IMR-90 (cell line): ENCODE results near the gene GPR108. TPM values are rescaled to one million over a fixed set of nuclear protein-coding genes. Genes with fewer than 3 reads are reported as not detected.

Experiments used
- ATAC-seq: fragments of 200-7000 bp; cut with Tn5 transposase; 2 replicates; pipeline ENCODE4 v1.9.1; 2020; ENCODE audit warnings: low read depth, mild to moderate bottlenecking, moderate library complexity
- BruUV-seq: library from RNA; stranded (reverse); fragments of 400-500 nt; replicated peaks from 2 replicates; lab custom pipeline; 2021; lab: Mats Ljungman, UMichigan
- CTCF ChIA-PET: fragments of 300-600 bp; formaldehyde crosslinking; extraction: SDS; loops from one replicate; lab custom pipeline; 2021; ENCODE audit warnings: antibody characterized with exemption; lab: Yijun Ruan, JAX
- POLR2A ChIA-PET: fragments of 300-600 bp; sonication (Branson Sonifier 250); formaldehyde crosslinking; loops from one replicate; lab custom pipeline; 2022; ENCODE audit warnings: antibody characterized with exemption; ENCODE audit not compliant: unreplicated experiment; lab: Charles Lee
- DNase-seq: peaks from one replicate; pipeline ENCODE4 v3.0.0; 2013
- H2AFZ ChIP-seq: replicated peaks from 2 replicates; pipeline ENCODE3; 2013; ENCODE audit warnings: low read length, mild to moderate bottlenecking; ENCODE audit not compliant: poor library complexity
- H2AK5ac ChIP-seq: 2 replicates; pipeline ENCODE4 v1.6.1; 2013; ENCODE audit warnings: low read depth, low read length, inconsistent platforms
- H2AK9ac ChIP-seq: replicated peaks from 2 replicates; pipeline ENCODE3; 2013; ENCODE audit warnings: mild to moderate bottlenecking, low read depth, low read length, moderate library complexity; ENCODE audit not compliant: poor library complexity
- H2BK120ac ChIP-seq: 2 replicates; pipeline ENCODE4 v1.6.1; 2013; ENCODE audit warnings: low read depth, low read length, inconsistent platforms
- H2BK15ac ChIP-seq: 3 replicates; pipeline ENCODE4 v1.6.1; 2013; ENCODE audit warnings: low read depth, low read length, inconsistent platforms
- H2BK20ac ChIP-seq: 2 replicates; pipeline ENCODE4 v1.6.1; 2013; ENCODE audit warnings: low read depth, mild to moderate bottlenecking, inconsistent platforms, low read length, moderate library complexity
- H2BK5ac ChIP-seq: 2 replicates; pipeline ENCODE4 v1.6.1; 2013; ENCODE audit warnings: mild to moderate bottlenecking, low read depth, low read length, inconsistent platforms; ENCODE audit not compliant: poor library complexity, severe bottlenecking
- H3K14ac ChIP-seq: replicated peaks from 2 replicates; pipeline ENCODE4 v1.6.1; 2013; ENCODE audit warnings: low read depth, low read length, inconsistent platforms
- H3K18ac ChIP-seq: 2 replicates; pipeline ENCODE4 v1.6.1; 2013; ENCODE audit warnings: low read depth, low read length, control low read depth
- H3K23ac ChIP-seq: 2 replicates; pipeline ENCODE4 v1.6.1; 2013; ENCODE audit warnings: low read depth, low read length, inconsistent platforms
- H3K27ac ChIP-seq: 2 replicates; pipeline ENCODE4 v1.5.1; 2013; ENCODE audit warnings: mild to moderate bottlenecking, control low read depth, low read length; ENCODE audit not compliant: insufficient read depth
- H3K27me3 ChIP-seq: 2 replicates; pipeline ENCODE4 v1.6.1; 2013; ENCODE audit warnings: low read length; ENCODE audit not compliant: control insufficient read depth, insufficient read depth
- H3K36me3 ChIP-seq: 2 replicates; pipeline ENCODE4 v1.6.1; 2013; ENCODE audit warnings: low read length, mixed read lengths; ENCODE audit not compliant: control insufficient read depth, insufficient read depth
- H3K4ac ChIP-seq: 2 replicates; pipeline ENCODE4 v1.6.1; 2013; ENCODE audit warnings: low read depth, low read length, inconsistent platforms
- H3K4me1 ChIP-seq: 2 replicates; pipeline ENCODE4 v1.6.1; 2013; ENCODE audit warnings: low read length, mixed read lengths; ENCODE audit not compliant: control insufficient read depth, insufficient read depth
- H3K4me2 ChIP-seq: 2 replicates; pipeline ENCODE4 v1.6.1; 2013; ENCODE audit warnings: low read depth, mild to moderate bottlenecking, control low read depth, low read length, moderate library complexity
- H3K4me3 ChIP-seq: 2 replicates; pipeline ENCODE4 v1.5.1; 2013; ENCODE audit warnings: low read depth, mild to moderate bottlenecking, control low read depth, low read length, moderate library complexity; ENCODE audit not compliant: insufficient read depth
- H3K56ac ChIP-seq: 2 replicates; pipeline ENCODE4 v1.6.1; 2013; ENCODE audit warnings: low read length, inconsistent platforms; ENCODE audit not compliant: insufficient read depth; ENCODE audit errors: extremely low read depth
- H3K79me1 ChIP-seq, 2 experiments: 2 replicates each; pipeline ENCODE4 v1.6.1; 2013; ENCODE audit warnings: low read length in 2 of 2, inconsistent platforms in 1 of 2, low read depth in 1 of 2
- H3K9ac ChIP-seq: 2 replicates; pipeline ENCODE4 v1.6.1; 2013; ENCODE audit warnings: low read depth, low read length, control low read depth
- H3K9me1 ChIP-seq: 2 replicates; pipeline ENCODE4 v1.6.1; 2013; ENCODE audit warnings: low read length, inconsistent platforms; ENCODE audit not compliant: insufficient read depth
- H3K9me3 ChIP-seq: 2 replicates; pipeline ENCODE4 v1.6.1; 2013; ENCODE audit warnings: low read length; ENCODE audit not compliant: control insufficient read depth, insufficient read depth
- H4K20me1 ChIP-seq: 2 replicates; pipeline ENCODE4 v1.6.1; 2013; ENCODE audit warnings: low read length, inconsistent platforms; ENCODE audit not compliant: insufficient read depth
- H4K5ac ChIP-seq: 2 replicates; pipeline ENCODE4 v1.6.1; 2013; ENCODE audit warnings: mild to moderate bottlenecking, low read depth, low read length, control low read depth
- H4K8ac ChIP-seq, 2 experiments: 2 replicates each; pipeline ENCODE4 v1.6.1; 2013; ENCODE audit warnings: low read depth in 2 of 2, low read length in 2 of 2, control low read depth in 1 of 2, inconsistent platforms in 1 of 2
- H4K91ac ChIP-seq: 2 replicates; pipeline ENCODE4 v1.6.1; 2013; ENCODE audit warnings: low read depth, low read length, inconsistent platforms; ENCODE audit not compliant: insufficient read depth
- BHLHE40 ChIP-seq: fragments of 150-350 bp; IDR thresholded peaks from 2 replicates; pipeline ENCODE4 v1.6.1; 2016; ENCODE audit warnings: mild to moderate bottlenecking, low read depth, low read length
- CEBPB ChIP-seq: IDR thresholded peaks from 2 replicates; pipeline ENCODE4 v1.6.1; 2012; ENCODE audit warnings: low read depth, low read length, improper control_type of control experiment
- CHD1 ChIP-seq: IDR thresholded peaks from 2 replicates; pipeline ENCODE4 v1.6.1; 2012; ENCODE audit warnings: low read depth, low read length, improper control_type of control experiment
- CTCF ChIP-seq: conservative IDR thresholded peaks from 2 replicates; pipeline ENCODE4 v1.5.1; 2012; ENCODE audit warnings: mild to moderate bottlenecking, low read depth, low read length, improper control_type of control experiment
- FOS ChIP-seq: fragments of 150-350 bp; IDR thresholded peaks from 2 replicates; pipeline ENCODE4 v1.6.1; 2016; ENCODE audit warnings: low read depth, low read length
- MAFK ChIP-seq: IDR thresholded peaks from 2 replicates; pipeline ENCODE4 v1.6.1; 2012; ENCODE audit warnings: low read depth, low read length, improper control_type of control experiment
- MAZ ChIP-seq: IDR thresholded peaks from 2 replicates; pipeline ENCODE4 v1.6.1; 2012; ENCODE audit warnings: low read depth, mild to moderate bottlenecking, low read length, improper control_type of control experiment, moderate library complexity, borderline replicate concordance
- MXI1 ChIP-seq: IDR thresholded peaks from 2 replicates; pipeline ENCODE4 v1.6.1; 2012; ENCODE audit warnings: low read depth, mild to moderate bottlenecking, low read length, moderate library complexity, borderline replicate concordance
- NFE2L2 ChIP-seq: fragments of 150-350 bp; IDR thresholded peaks from 2 replicates; pipeline ENCODE4 v1.6.1; 2016; ENCODE audit warnings: low read depth, mild to moderate bottlenecking, low read length
- POLR2A ChIP-seq: IDR thresholded peaks from 2 replicates; pipeline ENCODE4 v1.6.1; 2012; ENCODE audit warnings: mild to moderate bottlenecking, low read depth, low read length
- RAD21 ChIP-seq: IDR thresholded peaks from 2 replicates; pipeline ENCODE4 v1.6.1; 2012; ENCODE audit warnings: low read length, improper control_type of control experiment
- RCOR1 ChIP-seq: IDR thresholded peaks from 2 replicates; pipeline ENCODE4 v1.6.1; 2012; ENCODE audit warnings: mild to moderate bottlenecking, low read length, improper control_type of control experiment; ENCODE audit not compliant: insufficient replicate concordance
- RFX5 ChIP-seq: IDR thresholded peaks from 2 replicates; pipeline ENCODE4 v1.8.0; 2012; ENCODE audit warnings: low read depth, mild to moderate bottlenecking, low read length, moderate library complexity
- SMC3 ChIP-seq: fragments of 150-350 bp; IDR thresholded peaks from 2 replicates; pipeline ENCODE4 v1.6.1; 2016; ENCODE audit warnings: low read depth, mild to moderate bottlenecking, antibody characterized with exemption, low read length, moderate library complexity
- WGBS, 2 experiments: methylation state at CpG; one replicate each; pipeline versions ENCODE4 v1.1.5 to v1.1.7; 2013; ENCODE audit warnings: missing lambda C conversion rate in 2 of 2; ENCODE audit not compliant: insufficient read length in 1 of 2; ENCODE audit errors: extremely low coverage in 2 of 2; 5-methylcytosine and 5-hydroxymethylcytosine counted together
- dilution Hi-C: fragments of 300-500 bp; cut with HindIII; formaldehyde crosslinking; loops from one replicate; pipeline ENCODE4 v1.14.3; 2018; ENCODE audit warnings: low sequenced_read_pairs; ENCODE audit not compliant: unreplicated experiment
- in situ Hi-C: fragments of 300-500 bp; cut with MboI; formaldehyde crosslinking; loops from 3 replicates; pipeline ENCODE4 v1.14.3; 2019; ENCODE audit warnings: low sequenced_read_pairs, inconsistent platforms, mixed read lengths
- intact Hi-C: fragments of 100-400 bp; cut with micrococcal nuclease; formaldehyde crosslinking; loops from 2 replicates; pipeline ENCODE4 v1.10.0; 2022
- polyA plus RNA-seq, 3 experiments: library from polyadenylated mRNA; depleted of rRNA; stranded (reverse); fragments of >200 nt; gene quantifications; 2 replicates each; pipeline ENCODE4 v1.2.3, GENCODE V29; 2012; ENCODE audit warnings: low replicate concordance in 1 of 3
- total RNA-seq: library from RNA; depleted of rRNA; stranded (reverse); fragments of >200 nt; gene quantifications from 2 replicates; pipeline ENCODE4 v1.2.3, GENCODE V29; 2012
- TF ChIP-seq, protein P1 (sequence below): fragments of 150-350 bp; IDR thresholded peaks from 2 replicates; pipeline ENCODE4 v1.6.1; 2016; ENCODE audit warnings: low read depth, mild to moderate bottlenecking, low read length, moderate library complexity, borderline replicate concordance
- TF ChIP-seq, protein P2 (sequence below): fragments of 150-350 bp; IDR thresholded peaks from 2 replicates; pipeline ENCODE4 v1.6.1; 2017; ENCODE audit warnings: mild to moderate bottlenecking, antibody characterized with exemption, low read length, low read depth

The GPR108 gene
- total and polyA plus RNA-seq, 2 of the 4 experiments (the other 2 are of a cell fraction), result 28.0 to 38.9 TPM

DNA sequence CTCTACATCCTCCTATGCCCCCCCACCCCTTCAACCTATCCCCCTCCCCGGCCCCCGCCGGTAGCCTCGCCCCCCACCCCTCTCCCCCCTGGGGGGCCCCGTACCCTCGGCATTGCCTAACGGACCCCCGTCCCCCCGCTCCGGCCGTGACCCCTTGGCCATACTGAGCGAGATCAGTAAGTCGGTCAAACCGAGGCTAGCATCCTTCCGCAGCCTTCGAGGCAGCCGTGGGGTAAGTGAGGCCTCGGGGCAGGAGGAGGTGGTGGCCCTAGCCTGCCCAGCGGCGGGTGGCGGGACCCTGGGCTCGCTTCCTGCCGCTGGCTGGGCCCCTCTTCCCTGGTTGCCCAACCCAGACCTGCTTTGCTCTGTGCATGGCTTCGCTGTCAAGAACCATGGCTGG lies 8.6 kb upstream of the GPR108 start:
- Histone ChIP-seq H3K27me3 (no peaks in the 10 kb centered on the region), H2AFZ (no peak overlapping the region), H3K18ac (no peak overlapping the region), H3K27ac (no peak overlapping the region), H3K9me3 (no peaks in the 10 kb centered on the region), H4K8ac (no peak overlapping the region), H3K9me1 (no peaks in the 10 kb centered on the region), H2AK9ac (no peak overlapping the region), H3K79me1 (peaks cover 20 to 48% of the 10 kb centered on the region in 2 experiments), H3K23ac (no peak overlapping the region), H3K4me2 (no peak overlapping the region), H4K91ac (no peak overlapping the region), H2BK120ac (no peak overlapping the region), H3K4ac (no peak overlapping the region; the same call in 1 of the 2 replicates), H2AK5ac (no peak overlapping the region), H3K56ac (no peak overlapping the region), H3K4me1 (peaks cover 27% of the 10 kb centered on the region), H3K9ac (no peak overlapping the region), H2BK5ac (no peak overlapping the region), H3K14ac (no peak overlapping the region), H2BK15ac (no peak overlapping the region), H3K4me3 (no peak overlapping the region), H3K36me3 (peaks cover 56% of the 10 kb centered on the region), H2BK20ac (no peak overlapping the region), H4K20me1 (0 out of 2 replicates have a peak, but pooled peaks cover 4% of the 10 kb centered on the region), H4K5ac (no peak overlapping the region)
- ChIA-PET CTCF (no interaction called here), POLR2A (no interaction called here)
- TF ChIP-seq RFX5 (no peak), POLR2A (no peak), BHLHE40 (no peak), MAFK (no peak), SMC3 (no peak), RCOR1 (no peak), CTCF (no peak), RAD21 (no peak), CHD1 (no peak), MAZ (no peak), FOS (no peak), MXI1 (no peak), NFE2L2 (no peak), CEBPB (no peak)
- TF ChIP-seq, protein P1, sequence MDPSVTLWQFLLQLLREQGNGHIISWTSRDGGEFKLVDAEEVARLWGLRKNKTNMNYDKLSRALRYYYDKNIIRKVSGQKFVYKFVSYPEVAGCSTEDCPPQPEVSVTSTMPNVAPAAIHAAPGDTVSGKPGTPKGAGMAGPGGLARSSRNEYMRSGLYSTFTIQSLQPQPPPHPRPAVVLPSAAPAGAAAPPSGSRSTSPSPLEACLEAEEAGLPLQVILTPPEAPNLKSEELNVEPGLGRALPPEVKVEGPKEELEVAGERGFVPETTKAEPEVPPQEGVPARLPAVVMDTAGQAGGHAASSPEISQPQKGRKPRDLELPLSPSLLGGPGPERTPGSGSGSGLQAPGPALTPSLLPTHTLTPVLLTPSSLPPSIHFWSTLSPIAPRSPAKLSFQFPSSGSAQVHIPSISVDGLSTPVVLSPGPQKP, result no peak
- TF ChIP-seq, protein P2, sequence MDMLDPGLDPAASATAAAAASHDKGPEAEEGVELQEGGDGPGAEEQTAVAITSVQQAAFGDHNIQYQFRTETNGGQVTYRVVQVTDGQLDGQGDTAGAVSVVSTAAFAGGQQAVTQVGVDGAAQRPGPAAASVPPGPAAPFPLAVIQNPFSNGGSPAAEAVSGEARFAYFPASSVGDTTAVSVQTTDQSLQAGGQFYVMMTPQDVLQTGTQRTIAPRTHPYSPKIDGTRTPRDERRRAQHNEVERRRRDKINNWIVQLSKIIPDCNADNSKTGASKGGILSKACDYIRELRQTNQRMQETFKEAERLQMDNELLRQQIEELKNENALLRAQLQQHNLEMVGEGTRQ, result no peak
- no peak for ATAC-seq
- in situ Hi-C loops (no loop called here), dilution Hi-C loops (no loop called here), intact Hi-C loops (loop anchor here (2.0 kb wide), 1 partner anchor 113 kb away; no protein-coding TSS in a partner anchor)
- WGBS, 2 experiments, result 97% methylated on average over 6 of the region's 24 CpGs; no CpG with 5 or more reads in 1 of the 2 experiments
- BruUV-seq, result no TSS peak
- no peak for DNase-seq
